GM21515 (cell line): ENCODE measurements around the gene TOX4.
A peak's percentile ranks its signal among the peaks of the same experiment; 100 is the strongest.

Experiments used
- ATAC-seq: cut with Tn5 transposase; IDR thresholded peaks from one replicate; pipeline ENCODE4 v1.9.1; 2021; ENCODE audit not compliant: unreplicated experiment

The TOX4 gene

DNA sequence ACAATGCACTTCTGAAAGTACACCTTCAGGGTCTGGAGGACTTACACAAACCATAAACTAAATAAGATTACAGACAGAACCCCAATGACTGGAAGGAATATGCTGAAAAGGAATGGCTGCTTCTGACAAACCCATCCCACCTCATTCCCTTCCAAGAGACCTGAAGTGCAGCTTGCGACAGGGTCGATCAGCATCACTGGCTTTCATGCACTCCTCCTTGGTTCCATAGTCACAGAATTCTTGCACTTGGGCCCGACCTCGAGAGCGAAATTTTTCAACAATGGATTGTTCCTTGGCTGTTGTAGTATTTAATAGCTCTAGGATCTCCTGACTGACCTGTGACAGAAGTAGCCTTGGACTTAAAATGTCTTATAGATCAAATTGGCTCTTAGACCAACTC lies 24.6 kb downstream of the TOX4 start:
- no peak for ATAC-seq

DNA sequence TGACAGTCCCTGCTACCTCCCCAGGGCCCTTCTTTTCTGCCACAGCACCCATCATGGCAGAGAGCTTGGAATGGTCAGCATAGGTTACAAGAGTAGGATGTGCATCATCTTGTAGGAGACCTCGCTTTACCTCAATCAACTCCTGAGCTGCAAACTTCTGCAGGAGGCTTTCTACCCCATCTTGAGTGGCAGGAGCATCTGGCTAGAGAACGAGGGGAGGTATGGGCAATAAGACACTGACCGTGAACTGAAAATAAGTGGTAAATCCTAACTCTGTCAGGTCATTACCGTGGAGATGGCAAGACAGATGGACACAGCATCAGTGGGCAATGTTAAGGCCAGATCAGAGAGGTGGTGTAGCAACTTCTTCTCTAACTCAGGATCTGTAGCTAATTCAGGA lies 26.4 kb downstream of the TOX4 start:
- no peak for ATAC-seq

DNA sequence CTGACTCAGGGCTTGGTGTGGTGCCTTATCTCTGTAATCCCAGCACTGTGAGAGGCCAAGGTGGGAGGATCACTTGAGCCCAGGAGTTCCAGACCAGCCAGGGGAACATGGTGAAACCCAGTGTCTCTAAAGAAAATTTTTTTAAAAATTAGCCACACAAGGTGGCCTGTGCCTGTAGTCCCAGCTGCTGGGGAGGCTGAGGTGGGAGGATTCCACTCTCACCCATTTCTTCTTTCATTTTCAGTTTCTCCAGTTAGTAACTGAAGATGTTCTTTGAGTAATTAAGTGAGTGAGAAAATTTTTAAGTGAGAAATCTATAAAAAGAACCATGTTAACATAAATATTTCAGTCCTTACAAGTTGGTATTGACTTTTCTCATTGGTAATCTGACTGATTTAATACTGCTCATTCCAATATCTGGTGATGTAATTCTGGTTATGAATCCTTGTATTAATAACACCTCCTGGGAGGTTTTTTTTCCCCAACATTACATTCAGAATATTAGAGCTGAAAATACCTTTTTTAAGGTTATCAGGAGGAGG lies 28.1 kb downstream of the TOX4 start:
- peak; percentile 53 for ATAC-seq

DNA sequence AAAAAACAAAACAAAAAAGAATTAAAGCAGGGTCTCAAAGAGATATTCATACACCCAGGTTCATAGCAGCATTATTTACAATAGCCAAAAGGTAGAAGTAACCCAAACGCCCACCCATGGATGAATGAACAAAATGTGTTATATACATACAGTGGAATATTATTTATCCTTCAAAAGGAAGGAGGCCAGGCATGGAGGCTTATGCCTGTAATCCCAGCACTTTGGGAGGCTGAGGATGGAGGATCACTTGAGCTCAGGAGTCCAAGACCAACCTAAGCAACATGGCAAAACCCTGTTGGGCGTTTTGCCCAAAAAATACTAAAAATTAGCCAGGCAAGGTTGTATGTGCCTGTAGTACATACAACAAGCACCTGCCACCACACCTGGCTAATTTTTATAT lies 29.6 kb downstream of the TOX4 start:
- ATAC-seq: no peak

DNA sequence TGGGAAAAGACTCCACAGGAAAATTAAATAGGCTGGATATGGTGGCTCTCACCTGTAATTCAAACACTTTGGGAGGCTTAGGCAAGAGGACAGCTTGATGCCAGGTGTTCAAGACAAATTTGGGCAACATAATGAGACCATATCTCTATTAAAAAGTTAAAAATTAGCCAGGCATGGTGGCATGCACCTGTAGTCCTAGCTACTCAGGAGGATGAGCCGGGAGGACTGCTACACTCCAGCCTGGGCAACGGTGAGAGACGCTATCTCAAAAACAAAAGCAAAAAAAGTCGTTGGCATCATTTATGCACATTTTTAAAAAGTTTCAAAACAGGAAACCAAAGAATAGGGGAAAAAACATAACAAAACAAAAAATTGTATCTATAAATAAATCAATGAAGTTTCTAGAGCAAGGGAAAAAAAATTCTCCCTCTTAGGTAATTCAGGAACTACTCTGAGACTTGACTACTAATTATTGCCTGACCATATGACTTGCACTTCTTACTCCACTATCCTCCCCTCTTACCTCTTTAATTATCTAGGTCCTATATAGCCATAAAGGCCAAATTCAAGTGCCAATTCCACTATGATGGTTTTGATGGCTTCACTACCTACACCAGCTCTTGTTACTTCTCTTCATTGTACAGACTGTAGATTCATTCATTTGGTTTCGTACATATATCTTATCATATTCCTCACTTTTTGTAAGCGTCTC lies 32.6 kb downstream of the TOX4 start:
- ATAC-seq: no peak

DNA sequence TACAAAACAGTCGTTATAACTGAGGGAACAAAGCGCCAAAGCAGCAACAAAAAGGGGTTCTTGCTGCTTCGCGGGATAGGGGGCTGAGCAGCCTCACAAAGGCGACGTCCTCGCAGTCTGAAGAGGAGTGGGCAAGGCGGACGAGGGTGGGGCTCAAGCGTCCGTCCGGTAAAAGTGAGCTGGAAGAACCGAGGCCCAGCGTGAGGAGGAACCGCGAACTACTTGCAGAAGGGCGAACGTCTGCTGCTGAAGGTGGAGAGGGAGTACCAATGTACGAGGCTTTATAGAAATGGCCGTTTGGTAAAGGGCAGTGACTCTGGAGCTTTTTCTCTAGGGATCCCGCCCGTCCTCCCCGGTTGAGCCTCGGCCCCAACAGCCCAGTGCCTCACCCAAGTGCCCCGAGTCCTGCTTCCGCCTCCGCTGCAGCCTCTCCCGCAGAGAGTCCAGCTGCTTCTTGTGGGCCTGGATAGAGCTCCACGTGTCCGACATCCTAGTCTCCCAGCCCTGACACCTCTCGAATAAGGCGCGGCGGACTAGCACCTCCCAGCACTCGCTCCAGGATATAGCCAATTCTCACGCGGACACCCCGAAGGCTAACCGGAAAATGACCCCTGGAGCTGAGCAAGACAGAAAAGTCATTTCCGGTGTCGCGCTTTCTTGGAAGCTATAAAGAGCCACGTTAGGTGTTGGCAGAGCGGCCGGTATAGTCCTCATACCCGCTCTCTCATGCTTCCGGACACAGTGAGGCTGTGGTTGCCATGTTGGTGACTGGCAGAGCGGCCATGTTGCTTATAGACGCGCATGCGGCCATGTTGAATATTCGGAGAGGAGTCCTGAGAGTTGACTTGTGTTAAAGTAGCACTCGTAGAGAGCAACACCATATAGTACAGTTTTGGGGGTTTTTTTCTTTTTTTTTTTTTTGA lies 34.0 kb downstream of the TOX4 start, which contains the start of gene METTL3:
Gene METTL3, minus strand, starts transcription at position 606 of the 923 bp plus-strand sequence. Its CDS starts 117 bp downstream, at position 489.
- peak; percentile 97 for ATAC-seq

DNA sequence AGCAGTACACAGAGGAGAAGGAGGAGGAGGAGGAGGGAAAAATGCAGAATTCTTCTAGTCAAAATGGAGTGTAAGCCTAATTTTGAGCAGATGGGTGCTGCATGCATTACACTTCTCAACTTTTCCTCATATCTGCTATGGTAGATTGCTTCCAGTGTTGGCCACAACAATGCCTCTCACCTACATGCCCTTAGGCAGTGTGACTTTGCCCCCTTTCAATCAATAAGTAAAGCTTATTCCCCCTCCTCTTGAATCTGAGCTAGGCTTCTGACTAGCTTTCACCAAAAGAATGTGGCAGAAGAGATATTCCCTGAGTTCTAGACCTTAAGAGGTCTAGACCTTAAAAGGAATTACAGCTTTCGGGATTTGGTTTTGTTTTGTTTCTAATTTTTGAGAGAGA lies 37.3 kb downstream of the TOX4 start:
- no peak for ATAC-seq

DNA sequence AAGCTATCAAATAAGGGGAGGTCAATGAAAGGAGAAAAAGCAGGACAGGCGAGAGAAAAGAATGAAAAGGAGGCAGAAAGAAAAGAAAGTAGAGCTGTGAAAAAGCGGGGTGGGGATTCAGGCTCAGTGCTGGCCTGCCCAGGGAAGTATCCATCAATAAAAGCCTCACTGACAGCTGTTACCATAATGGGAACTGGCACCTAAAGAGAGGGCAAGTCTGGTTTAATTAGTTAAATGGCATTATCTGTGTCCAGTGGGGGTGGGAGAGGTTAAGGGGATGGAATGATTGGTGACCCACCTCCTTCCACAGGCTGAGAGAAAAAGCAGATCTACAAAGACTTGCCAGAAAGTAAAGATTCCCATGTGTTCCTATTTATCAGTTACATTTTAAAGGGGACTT lies 41.7 kb downstream of the TOX4 start:
- ATAC-seq: no peak

DNA sequence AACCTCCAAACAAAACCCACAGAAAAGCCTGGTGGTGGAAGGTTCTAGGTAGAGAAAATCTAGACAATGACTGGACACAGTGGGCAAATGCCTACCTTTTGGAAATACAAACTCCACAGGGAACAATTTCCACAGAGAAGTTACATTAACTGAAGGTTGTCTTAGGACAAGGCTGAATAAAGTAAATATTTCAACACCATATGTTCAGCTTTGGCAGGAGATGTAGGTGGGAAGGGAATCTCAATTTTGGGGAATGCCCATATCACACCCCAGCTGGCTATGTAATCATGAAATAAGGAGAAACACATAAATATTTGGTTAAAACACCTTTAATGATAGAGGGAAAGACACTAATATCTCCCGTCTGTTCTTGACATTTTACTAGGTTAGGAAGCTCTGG lies 43.8 kb downstream of the TOX4 start:
- ATAC-seq: no peak

DNA sequence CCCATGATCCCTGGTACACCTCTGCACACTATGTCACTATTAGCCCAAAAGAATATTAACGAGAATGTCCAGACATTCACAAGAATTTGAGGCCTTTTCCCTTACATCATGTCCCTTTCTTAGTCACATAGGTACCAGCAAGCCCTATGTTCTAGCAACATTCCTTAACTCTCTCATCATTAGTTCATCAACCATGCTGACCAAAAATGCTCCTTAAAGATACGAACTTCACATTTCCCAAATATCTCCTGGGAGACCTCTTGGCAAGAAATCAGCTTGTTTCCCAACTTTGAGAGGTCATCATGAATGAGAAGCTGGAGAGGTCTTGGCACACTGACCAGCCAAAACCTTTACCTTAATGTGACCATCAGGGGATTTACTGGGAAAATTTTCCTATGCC lies 44.5 kb downstream of the TOX4 start:
- ATAC-seq: no peak

DNA sequence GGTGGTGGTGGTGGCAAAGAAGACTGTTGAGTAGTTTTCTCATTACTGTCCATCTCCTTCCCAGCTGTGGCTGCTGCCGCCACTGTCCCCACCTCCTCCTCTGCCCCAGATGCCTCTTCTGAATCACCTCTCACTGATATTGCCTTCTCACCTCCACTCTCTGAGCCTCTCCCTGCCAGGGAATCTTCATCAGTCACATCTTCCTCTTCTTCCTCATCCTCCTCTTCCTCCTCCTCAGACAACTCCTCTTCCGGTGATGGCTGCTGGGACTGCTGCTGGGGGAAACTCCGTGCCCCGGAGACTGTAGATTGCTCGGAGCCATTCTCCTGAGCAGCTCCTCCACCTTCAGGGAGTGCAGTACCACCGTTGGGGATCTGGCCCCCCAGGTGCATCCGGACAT lies 46.2 kb downstream of the TOX4 start:
- no peak for ATAC-seq

DNA sequence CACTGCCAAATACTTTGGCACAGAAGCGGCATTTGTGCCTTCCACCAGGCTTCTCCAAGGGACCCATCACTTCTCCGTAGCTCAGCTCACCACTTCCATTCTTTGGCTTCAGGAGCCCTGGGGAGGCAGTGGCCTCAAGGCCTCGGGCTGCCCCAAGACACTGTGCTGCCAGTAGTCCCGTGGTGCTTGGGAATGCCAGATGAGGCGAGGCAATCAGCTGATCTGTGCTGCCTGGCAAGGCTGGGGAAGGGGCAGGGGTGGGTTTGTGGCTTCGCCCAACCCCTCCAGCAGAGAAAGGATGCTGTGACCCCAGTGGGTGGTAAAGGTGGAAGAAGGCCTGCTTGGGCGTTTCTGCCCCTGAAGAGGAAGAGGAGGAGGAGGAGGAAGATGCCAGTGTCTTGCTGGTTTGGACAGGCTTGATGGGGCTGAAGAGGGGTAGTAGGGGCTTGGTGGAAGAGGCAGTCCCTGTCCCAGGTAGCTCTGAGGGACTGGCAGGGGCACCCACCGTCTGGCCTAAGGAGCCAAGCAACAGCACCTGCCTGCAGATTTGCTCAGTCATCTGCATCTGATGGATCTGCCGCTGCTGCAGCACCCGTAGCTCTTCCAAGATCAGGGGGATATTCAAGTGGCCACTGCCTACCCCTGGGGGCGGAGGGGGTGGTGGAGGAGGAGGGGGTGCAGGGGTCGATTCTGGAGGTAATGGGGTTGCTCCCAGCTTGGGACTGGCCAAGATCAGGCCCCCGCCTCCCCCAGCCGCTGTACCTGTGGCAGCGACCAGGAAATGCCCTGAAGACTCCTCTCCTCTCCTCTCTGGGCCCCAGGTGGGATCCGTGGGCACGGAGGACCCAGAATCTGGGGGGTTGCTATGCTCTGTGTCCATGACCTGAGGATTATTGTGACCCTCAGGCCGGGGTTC lies 47.8 kb downstream of the TOX4 start:
- no peak for ATAC-seq

DNA sequence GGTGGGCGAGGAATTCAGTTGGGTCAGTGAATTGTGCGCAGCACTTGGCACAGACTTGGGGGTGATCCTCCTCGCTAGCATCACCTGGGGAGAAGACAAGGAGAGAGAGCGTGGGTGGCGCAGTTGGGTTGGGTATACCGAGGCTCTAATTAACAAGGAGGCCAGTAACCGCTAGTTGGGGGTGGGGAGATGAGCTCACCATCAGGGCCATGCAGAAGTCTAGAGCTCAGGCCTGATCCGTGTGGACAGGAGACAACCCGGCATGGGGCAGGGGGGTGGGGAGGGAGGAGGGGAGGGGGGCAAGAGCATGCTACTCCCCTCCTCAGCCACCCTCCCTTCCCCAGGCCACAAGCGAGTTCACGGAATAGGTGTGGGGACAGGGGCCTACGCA lies 48.6 kb downstream of the TOX4 start:
- no peak for ATAC-seq

DNA sequence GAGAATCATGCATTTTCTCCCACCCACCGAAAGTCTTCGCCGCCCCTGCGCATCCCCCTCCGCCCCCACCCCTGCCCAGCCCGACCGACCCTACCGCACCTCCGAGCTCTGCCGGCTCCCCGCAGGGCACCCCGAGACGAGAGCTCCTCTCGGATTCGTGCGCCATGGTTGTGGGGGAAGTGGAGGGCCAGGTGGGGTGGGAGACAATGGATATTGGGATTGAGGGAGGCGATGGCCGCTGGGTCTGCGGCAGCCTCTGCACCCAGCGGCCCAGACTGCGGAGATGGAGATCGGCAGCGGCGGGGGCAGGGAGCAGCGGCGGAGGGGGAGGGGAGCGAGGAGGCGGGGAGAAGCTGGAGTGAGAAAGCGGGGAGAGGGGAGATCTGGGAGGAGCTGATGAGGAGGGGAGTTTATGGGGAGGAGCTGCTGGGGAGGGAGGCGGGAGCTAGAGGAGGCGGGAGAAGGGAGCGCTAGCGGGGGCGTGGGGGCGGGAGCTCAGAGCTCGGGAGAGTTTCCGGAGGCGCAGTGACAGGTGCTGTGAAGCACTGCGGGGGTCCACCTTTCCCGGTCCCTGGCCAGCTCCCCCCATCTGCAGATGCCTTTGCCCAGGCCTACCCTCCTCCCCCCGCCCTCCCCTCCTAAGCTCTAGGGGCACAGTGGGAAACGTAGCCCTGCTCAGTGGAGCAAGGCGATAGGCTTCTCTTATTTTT lies 49.1 kb downstream of the TOX4 start, which contains the start of gene SALL2:
Gene SALL2, minus strand, starts transcription at position 385 of the 710 bp plus-strand sequence. Its CDS starts 219 bp downstream, at position 166.
- ATAC-seq: no peak

DNA sequence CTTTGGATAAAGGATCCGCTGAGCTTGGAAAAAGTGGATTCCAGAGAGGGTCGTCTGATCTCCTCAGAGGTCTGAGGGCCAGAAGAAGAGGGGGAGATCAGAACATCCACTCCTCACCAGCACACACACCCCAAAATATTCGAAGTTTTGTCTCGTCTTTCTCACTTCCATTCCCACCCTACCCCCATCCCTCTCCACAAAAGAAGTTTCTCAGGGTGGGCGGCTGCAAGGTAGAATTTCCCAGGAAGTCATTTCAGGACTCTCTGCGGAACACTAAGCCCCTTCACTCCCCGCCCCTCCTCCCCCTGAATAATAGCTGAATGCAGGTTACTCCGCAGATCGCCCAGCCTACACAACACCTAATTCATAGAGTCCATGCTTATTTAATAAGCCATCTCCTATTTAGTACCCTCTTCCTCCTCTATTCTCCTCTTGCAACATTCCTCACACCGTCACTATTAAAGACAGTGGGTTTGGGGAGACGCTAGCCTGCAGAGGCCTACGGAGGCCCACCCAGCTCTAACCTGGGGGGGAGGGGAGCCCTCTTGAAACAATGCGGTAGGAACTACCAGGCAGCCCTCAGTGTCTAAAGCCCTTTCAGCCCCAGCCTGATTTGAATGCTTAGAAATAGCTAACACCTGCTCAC lies 49.8 kb downstream of the TOX4 start:
- ATAC-seq: no peak

DNA sequence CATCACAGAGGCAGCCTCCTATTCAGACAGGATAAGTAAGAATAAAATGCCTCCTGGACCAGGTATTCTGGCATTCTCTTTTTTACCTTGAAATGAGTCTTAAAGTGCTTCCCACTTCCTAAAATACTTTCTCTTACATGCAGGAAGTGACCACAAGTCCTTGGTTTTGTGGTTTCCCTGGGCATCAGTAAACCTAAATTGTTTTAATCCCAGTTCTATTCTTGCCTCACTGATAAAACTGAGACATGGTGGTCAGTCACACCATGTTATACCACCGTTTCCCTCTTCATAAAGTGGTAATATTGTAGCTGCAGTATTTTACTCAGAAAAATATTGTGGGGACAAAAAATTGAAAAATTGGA lies 50.3 kb downstream of the TOX4 start:
- no peak for ATAC-seq

DNA sequence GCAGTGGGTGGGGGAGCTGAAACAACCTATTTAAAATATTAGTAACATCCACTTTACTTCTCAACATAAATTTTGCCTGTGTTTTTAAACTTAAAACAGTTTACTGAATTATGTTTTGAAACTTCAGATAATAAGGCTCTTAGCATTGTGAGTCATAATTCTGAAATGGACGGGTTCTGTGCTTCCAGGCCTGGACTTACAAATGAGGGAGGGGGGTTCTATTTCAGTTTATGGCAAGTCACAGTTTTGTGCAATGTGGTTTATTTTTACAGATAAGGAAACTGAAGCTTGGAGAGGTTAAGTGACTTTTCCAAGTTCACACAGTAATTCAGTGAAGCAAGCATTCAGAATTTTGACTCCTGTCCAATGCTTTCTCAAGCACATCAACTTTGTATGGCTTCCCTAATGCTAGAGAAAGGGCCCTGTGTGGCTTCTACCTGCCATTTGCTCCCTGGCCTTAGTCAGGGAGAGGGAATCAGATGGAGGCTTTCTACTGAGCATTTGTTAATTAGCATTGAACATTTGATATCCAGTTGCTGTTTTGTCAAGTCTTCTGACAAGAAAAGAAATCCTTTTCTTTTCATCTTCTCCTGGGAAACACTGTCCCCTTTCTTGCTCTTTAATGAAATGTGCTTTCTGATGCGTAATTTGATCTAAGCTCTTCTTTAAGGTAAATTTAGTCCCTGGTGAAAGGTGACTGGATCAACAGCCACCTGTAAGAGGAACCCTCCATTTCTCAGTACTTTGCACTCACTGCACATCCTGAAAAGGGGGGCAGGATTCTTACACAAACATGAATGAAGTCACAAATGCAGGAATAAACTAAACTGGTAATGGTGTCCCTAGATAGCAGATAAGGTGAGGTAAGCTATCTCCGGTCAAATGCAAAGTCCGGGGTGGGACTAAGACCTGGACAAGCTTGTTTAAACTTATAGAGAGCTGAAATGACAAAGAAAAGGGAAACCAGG lies 51.7 kb downstream of the TOX4 start:
- ATAC-seq: no peak

DNA sequence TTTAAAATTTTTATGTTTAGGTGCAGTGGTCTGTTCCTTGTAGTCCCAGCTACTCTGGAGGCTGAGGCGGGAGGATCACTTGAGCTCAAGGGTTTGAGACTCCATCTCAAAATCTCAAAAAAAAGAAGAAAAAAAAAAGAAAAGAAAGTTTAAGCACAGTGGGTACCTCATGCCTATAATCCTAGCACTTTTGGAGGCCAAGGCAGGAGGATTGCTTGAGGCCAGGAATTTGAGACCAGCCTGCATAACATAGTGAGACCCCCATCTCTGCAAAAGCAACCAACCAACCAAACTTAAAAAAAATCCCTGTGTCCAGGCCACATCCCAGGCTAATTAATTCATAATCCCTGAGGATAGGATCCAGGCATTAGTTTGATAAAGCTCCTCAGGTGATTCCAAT lies 52.5 kb downstream of the TOX4 start:
- ATAC-seq: no peak

DNA sequence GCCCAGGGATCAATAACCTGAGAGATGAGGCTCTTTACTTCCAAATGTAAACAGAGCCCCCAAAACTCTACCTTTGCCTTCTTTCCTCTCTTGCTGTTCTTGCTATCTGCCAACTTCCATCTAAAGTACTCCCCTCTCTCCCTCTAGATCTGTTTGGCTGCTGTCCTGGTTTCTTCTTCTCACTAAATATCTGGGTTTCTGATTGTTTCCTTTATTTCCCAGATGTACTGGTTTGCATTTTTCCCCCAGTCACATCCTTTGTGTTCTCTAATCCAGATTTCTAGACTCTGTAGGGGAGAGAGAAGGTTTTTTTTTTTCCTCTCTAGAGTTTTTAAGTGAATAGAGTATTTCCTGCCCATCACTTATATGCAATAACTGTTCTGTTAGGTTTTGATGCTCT lies 56.3 kb downstream of the TOX4 start:
- no peak for ATAC-seq
